GM19328 (cell line): ENCODE data around the gene TMEM51.
"Not testable (repeated sequence)": the region's sequence is repeated elsewhere in the genome, so short reads cannot be mapped to it uniquely, and the experiment has no call there.

Source experiments
- ATAC-seq: cut with Tn5 transposase; IDR thresholded peaks from one replicate; pipeline ENCODE4 v1.9.1; 2021; ENCODE audit warnings: mild to moderate bottlenecking, moderate library complexity; ENCODE audit not compliant: unreplicated experiment

Gene TMEM51

GRCh38 chr1:15175324-15176094 lies 22.0 kb downstream of the TMEM51 start:
- not testable (repeated sequence) for ATAC-seq

- no peak for ATAC-seq
Observed at GRCh38 chr1:15176120-15176519, 22.6 kb downstream of the TMEM51 start.

GRCh38 chr1:15176898-15177665 lies 23.5 kb downstream of the TMEM51 start:
- no peak for ATAC-seq

- no peak for ATAC-seq
Observed at GRCh38 chr1:15177710-15178166, 24.2 kb downstream of the TMEM51 start.

GRCh38 chr1:15178571-15179484 lies 25.3 kb downstream of the TMEM51 start:
- ATAC-seq = no peak

- no peak for ATAC-seq
Observed at GRCh38 chr1:15179485-15179883, 25.9 kb downstream of the TMEM51 start.

- no peak for ATAC-seq
Observed at GRCh38 chr1:15180189-15180588, 26.6 kb downstream of the TMEM51 start.

- no peak for ATAC-seq
Observed at GRCh38 chr1:15180945-15181523, 27.5 kb downstream of the TMEM51 start.

- no peak for ATAC-seq
Observed at GRCh38 chr1:15181564-15181963, 28.0 kb downstream of the TMEM51 start.

GRCh38 chr1:15184436-15185241 lies 31.1 kb downstream of the TMEM51 start:
- ATAC-seq = no peak

- ATAC-seq = no peak
Observed at GRCh38 chr1:15185617-15186016, 32.1 kb downstream of the TMEM51 start.

GRCh38 chr1:15186073-15186845 lies 32.7 kb downstream of the TMEM51 start:
- ATAC-seq = no peak

- no peak for ATAC-seq
Observed at GRCh38 chr1:15186846-15187151, 33.3 kb downstream of the TMEM51 start.

GRCh38 chr1:15187175-15188129 lies 33.9 kb downstream of the TMEM51 start:
- no peak for ATAC-seq

GRCh38 chr1:15188130-15188524 lies 34.6 kb downstream of the TMEM51 start:
- ATAC-seq = no peak

GRCh38 chr1:15188678-15189077 lies 35.1 kb downstream of the TMEM51 start:
- no peak for ATAC-seq

- ATAC-seq = no peak
Observed at GRCh38 chr1:15189692-15190370, 36.3 kb downstream of the TMEM51 start.

- ATAC-seq = no peak
Observed at GRCh38 chr1:15191267-15191666, 37.7 kb downstream of the TMEM51 start.
